GM12891 (cell line): Measurements from ENCODE around the gene ZNF154.

ENCODE experiments used
- PAX5 ChIP-seq: IDR thresholded peaks from 2 replicates; pipeline ENCODE4 v1.6.1; 2011; ENCODE audit warnings: low read length, moderate library complexity, mild to moderate bottlenecking; ENCODE audit not compliant: insufficient read depth, severe bottlenecking
- POLR2A ChIP-seq: IDR thresholded peaks from 2 replicates; pipeline ENCODE4 v1.6.1; 2011; ENCODE audit warnings: low read depth, low read length, control low read depth
- POLR2AphosphoS5 ChIP-seq: IDR thresholded peaks from 2 replicates; pipeline ENCODE4 v1.6.1; 2011; ENCODE audit warnings: low read depth, low read length, control low read depth
- POU2F2 ChIP-seq: IDR thresholded peaks from 2 replicates; pipeline ENCODE4 v1.6.1; 2011; ENCODE audit warnings: low read depth, mild to moderate bottlenecking, control low read depth, low read length, moderate library complexity
- SPI1 ChIP-seq: IDR thresholded peaks from 2 replicates; pipeline ENCODE4 v1.6.1; 2011; ENCODE audit warnings: low read depth, low read length, control low read depth
- TAF1 ChIP-seq: IDR thresholded peaks from 2 replicates; pipeline ENCODE4 v1.6.1; 2011; ENCODE audit warnings: low read depth, low read length, control low read depth

GRCh38 chr19:57668635-57669034, 40.4 kb downstream of the ZNF154 start, which contains the start of gene ZSCAN4:
- no peak for TF ChIP-seq TAF1
- TF ChIP-seq POU2F2: no peak
- TF ChIP-seq POLR2AphosphoS5: no peak
- no peak for TF ChIP-seq POLR2A
- TF ChIP-seq SPI1: no peak
- no peak for TF ChIP-seq PAX5
